ENCODE data around the gene ITGA7. TPM values are rescaled to one million over a fixed set of nuclear protein-coding genes. Genes with fewer than 3 reads are reported as not detected.

The ITGA7 gene
- total RNA-seq, 1 experiment from 2014 or later, result 96.2 TPM

GRCh38 chr12:55711786-55712553, 4.3 kb upstream of the ITGA7 start (continued):
- no peak for TF ChIP-seq OVOL2 (CRISPR knock-in tag; IDR thresholded peaks at IDR 0.05; ENCODE audit: borderline replicate concordance)

GRCh38 chr12:55708695-55709233, 1.1 kb upstream of the ITGA7 start:
- Mint-ChIP-seq H3K9me3 (no peaks in the 10 kb centered on the region), H3K27me3 (ENCODE audit: low read depth) (peaks cover 51% of the 10 kb centered on the region), H3K36me3 (no peaks in the 10 kb centered on the region), H3K4me1 (peaks cover 36% of the 10 kb centered on the region), H3K27ac (peak overlapping the region; percentile 91), H3K4me3 (peak overlapping the region; percentile 88)
- DNase-seq (ENCODE audit: low spot score) (no peak), ATAC-seq (no peak)
- TF ChIP-seq MAX (CRISPR knock-in tag; IDR thresholded peaks at IDR 0.05) (no peak), NR1H2 (CRISPR knock-in tag; IDR thresholded peaks at IDR 0.05) (no peak), SOX15 (CRISPR knock-in tag; IDR thresholded peaks at IDR 0.05) (no peak), STAT6 (CRISPR knock-in tag; conservative IDR thresholded peaks at IDR 0.05; ENCODE audit: low read depth) (no peak), CBFB (CRISPR knock-in tag; IDR thresholded peaks at IDR 0.05; ENCODE audit: low read depth) (no peak), ZNF512 (CRISPR knock-in tag; IDR thresholded peaks at IDR 0.05; ENCODE audit: borderline replicate concordance) (no peak), ZNF532 (CRISPR knock-in tag; IDR thresholded peaks at IDR 0.05; ENCODE audit: borderline replicate concordance) (no peak), PRRX2 (CRISPR knock-in tag; IDR thresholded peaks at IDR 0.05) (no peak), ZBTB21 (CRISPR knock-in tag; IDR thresholded peaks at IDR 0.05; ENCODE audit: borderline replicate concordance) (no peak), NFATC4 (CRISPR knock-in tag; IDR thresholded peaks at IDR 0.05) (no peak), SMAD4 (CRISPR knock-in tag; IDR thresholded peaks at IDR 0.05) (no peak), MLX (CRISPR knock-in tag; IDR thresholded peaks at IDR 0.05) (no peak), ZNF138 (CRISPR knock-in tag; conservative IDR thresholded peaks at IDR 0.05) (no peak), ZNF317 (CRISPR knock-in tag; IDR thresholded peaks at IDR 0.05; ENCODE audit: borderline replicate concordance, low read depth) (no peak), IRF1 (CRISPR knock-in tag; IDR thresholded peaks at IDR 0.05) (no peak), RORB (CRISPR knock-in tag; IDR thresholded peaks at IDR 0.05) (no peak), ZNF671 (CRISPR knock-in tag; IDR thresholded peaks at IDR 0.05) (no peak)
- ChIA-PET POLR2A (no interaction called here), CTCF (interaction anchor here (1.0 to 3.9 kb wide), 4 partner anchors 12 to 29 kb away, joined by 3 to 84 read pairs (median 4); no protein-coding TSS in a partner anchor)
